Measurements from ENCODE around the gene STARD7. TPM values are rescaled to one million over a fixed set of nuclear protein-coding genes. Genes with fewer than 3 reads are reported as not detected.

Gene STARD7
- total RNA-seq, 1 donor: 170 TPM

- no peak for TF ChIP-seq CTCF (IDR thresholded peaks at IDR 0.05; ENCODE audit: insufficient read depth, low read length)
- no peak overlapping the region for H3K4me3 ChIP-seq (ENCODE audit: low read depth, low read length)
- no peak for DNase-seq (ENCODE audit: low read depth)
Measured at GRCh38 chr2:96139181-96139758, 69.4 kb downstream of the STARD7 start.

GRCh38 chr2:96138179-96139145, 70.2 kb downstream of the STARD7 start, which contains the start of gene ASTL:
Gene ASTL (minus strand): TSS chr2:96138502. CDS start chr2:96138436, 66 bp downstream.
- DNase-seq (ENCODE audit: low read depth): peak; percentile 37
- no peak within 1 kb of the TSS for H3K4me3 ChIP-seq (ENCODE audit: low read depth, low read length)
- peak; percentile 64 for TF ChIP-seq CTCF (IDR thresholded peaks at IDR 0.05; ENCODE audit: insufficient read depth, low read length)

- no peak for TF ChIP-seq CTCF (IDR thresholded peaks at IDR 0.05; ENCODE audit: insufficient read depth, low read length)
- no peak for DNase-seq (ENCODE audit: low read depth)
- H3K4me3 ChIP-seq (ENCODE audit: low read depth, low read length): no peak overlapping the region
Measured at GRCh38 chr2:96137321-96138178, 71.1 kb downstream of the STARD7 start.

- DNase-seq (ENCODE audit: low read depth): no peak
- TF ChIP-seq CTCF (IDR thresholded peaks at IDR 0.05; ENCODE audit: insufficient read depth, low read length): no peak
- H3K4me3 ChIP-seq (ENCODE audit: low read depth, low read length): no peak overlapping the region
Measured at GRCh38 chr2:96136129-96136720, 72.4 kb downstream of the STARD7 start.

- DNase-seq (ENCODE audit: low read depth): no peak
- no peak for TF ChIP-seq CTCF (IDR thresholded peaks at IDR 0.05; ENCODE audit: insufficient read depth, low read length)
- no peak overlapping the region for H3K4me3 ChIP-seq (ENCODE audit: low read depth, low read length)
Measured at GRCh38 chr2:96135621-96136020, 73.0 kb downstream of the STARD7 start.

- no peak for DNase-seq (ENCODE audit: low read depth)
- no peak overlapping the region for H3K4me3 ChIP-seq (ENCODE audit: low read depth, low read length)
- no peak for TF ChIP-seq CTCF (IDR thresholded peaks at IDR 0.05; ENCODE audit: insufficient read depth, low read length)
Measured at GRCh38 chr2:96135171-96135570, 73.5 kb downstream of the STARD7 start.

Data from fibroblast of the aortic adventitia (primary cell).